CD4-positive, alpha-beta T cell treated with Interleukin-6 for 4 hours (primary cell): ENCODE data around the gene TEX26.
A peak's percentile ranks its signal among the peaks of the same experiment; 100 is the strongest.
"Not testable (repeated sequence)": the region's sequence is repeated elsewhere in the genome, so short reads cannot be mapped to it uniquely, and the experiment has no call there.

ENCODE experiments used
- DNase-seq: peaks from one replicate; pipeline ENCODE4 v3.0.0-alpha.2; 2020; ENCODE audit warnings: mixed read lengths

The TEX26 gene

DNA sequence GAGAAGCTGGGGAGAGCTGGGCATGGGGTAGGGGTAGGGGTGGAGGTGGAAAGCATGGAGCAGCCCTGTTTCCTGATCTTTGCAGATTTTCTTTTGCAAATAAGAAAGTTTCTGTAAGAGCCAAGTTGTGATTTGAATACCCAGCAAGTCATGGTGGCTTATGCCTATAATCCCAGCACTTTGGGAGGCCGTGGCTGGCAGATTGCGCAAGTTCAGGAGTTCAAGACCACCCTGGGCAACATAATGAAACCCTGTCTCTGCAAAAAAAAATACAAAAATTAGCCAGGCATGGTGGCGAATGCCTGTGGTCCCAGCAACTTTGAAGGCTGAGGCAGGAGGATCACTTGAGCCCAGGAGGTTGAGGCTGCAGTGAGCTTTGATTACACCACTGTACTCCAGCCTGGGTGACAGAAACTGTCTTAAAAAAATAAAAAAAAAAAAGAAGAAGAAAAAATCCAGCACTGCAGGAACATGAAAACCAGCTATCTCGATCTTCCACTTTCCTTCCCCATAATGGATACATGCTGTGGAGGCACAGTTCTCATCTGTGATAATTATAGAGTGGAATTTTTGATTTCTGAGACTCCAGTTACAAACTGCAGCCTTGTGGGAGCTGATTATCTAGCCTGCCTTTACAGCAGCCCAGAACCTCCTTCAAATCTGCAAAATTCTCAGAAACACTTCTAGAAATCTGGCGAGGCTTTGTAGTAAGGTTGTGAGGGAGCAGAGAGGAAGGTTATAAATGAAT lies 12.1 kb upstream of the TEX26 start:
- DNase-seq: no peak

DNA sequence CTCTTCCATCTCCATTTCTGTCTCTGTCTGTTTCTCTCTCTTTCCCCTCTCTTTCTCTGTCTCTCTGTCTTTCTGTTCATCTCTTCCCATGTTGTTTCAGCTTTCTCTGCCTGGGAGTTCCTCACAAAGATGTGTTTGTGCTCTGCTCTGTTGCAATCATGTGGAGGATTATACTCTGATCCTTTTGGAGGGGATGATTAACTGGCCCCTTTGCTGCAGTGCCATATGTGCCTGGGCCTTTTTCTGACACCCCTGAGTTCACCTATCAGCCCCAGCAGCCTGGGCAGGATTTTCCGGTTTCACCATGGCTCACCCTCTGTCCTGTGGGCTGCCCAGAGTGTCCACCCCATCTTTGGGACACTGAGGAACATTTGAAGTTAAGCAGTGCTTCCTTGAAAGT lies 9.0 kb upstream of the TEX26 start:
- DNase-seq: no peak

DNA sequence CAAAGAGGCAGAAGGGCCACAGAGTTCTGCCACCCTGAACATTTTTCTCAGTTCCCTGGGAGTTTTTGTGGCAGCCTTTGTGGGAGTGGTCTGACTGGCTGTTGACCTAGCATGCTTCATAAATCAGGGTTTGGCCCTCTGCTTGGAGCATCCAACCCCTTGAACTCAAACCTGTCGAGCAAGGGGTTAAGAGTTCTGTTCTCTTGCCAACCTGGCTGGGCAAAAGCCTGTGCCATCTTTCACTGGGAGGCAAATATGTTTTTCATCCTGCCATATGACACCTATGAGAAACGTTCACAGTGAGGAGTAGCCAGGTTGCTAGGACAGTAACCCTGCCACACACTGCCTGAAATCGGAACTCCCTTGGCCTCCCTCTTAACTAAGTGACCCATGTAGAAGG lies 7.7 kb upstream of the TEX26 start:
- no peak for DNase-seq

DNA sequence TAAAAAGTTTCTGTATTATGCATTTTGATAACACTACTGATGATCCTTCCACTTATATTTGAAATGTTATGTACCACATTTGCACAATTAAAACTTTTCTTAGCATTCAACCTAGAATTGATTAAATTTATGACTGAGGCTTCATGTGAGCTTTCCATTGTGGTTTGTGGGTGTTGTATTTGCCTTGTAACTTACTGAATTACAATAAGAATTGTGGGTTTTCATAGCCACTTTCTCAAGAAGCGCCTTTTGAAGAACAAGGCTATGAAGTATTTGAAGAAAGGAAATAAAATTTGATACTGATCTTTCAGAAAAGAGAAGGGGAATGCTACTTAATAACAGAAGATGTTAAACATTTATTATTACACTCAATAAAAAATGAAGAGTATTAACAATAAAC lies 7.0 kb upstream of the TEX26 start:
- DNase-seq: no peak

DNA sequence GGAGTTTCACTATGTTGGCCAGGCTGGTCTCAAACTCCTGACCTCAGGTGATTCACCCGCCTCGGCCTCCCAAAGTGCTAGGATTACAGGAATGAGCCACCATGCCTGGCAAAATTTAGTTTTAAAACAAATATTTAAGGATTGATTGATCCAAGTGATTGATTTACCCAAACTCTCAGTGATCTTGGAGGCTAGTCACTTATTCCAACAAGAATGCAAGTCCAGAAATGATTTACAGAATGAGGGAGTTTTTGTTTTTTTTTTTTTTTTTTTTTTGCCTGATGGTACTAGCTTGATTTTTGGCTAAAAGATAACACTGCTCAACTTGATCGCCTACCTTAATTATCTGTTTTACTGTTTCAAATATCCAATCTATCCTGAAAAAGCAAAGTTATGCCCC lies 5.7 kb upstream of the TEX26 start:
- no peak for DNase-seq

DNA sequence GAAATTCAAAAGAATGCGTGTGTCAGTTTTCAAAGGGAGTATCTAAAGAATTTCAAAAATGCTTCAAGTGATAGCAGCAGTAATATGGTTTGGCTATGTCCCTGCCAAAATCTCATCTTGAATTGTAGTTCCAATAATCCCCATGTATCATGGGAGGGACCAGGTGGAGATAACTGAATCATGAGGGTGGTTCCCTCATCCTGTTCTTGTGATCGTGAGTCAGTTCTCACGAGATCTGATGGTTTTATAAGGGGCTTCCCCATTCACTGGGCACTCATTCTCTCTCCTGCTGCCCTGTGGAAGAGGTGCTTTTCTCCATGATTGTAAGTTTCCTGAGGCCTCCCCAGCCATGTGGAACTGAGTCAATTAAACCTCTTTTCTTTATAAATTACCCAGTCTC lies 5.3 kb upstream of the TEX26 start:
- not testable (repeated sequence) for DNase-seq

DNA sequence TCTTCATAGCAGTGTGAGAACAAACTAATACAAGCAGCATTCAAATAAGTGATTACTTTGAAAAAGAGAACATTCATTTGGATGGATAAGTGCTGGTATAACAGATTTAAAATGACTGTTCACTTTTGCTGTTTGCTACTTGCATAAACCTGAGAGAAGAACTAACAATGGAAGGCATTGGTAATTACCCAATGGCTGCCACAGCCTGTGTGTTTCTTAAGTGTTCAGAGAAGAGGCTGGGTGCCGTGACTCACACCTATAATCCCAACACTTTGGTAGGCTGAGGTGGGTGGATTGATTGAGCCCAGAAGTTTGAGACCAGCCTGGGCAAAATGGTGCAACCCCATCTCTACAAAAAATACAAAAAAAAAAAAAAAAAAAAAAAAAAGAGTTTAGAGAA lies 4.9 kb upstream of the TEX26 start:
- DNase-seq: no peak

DNA sequence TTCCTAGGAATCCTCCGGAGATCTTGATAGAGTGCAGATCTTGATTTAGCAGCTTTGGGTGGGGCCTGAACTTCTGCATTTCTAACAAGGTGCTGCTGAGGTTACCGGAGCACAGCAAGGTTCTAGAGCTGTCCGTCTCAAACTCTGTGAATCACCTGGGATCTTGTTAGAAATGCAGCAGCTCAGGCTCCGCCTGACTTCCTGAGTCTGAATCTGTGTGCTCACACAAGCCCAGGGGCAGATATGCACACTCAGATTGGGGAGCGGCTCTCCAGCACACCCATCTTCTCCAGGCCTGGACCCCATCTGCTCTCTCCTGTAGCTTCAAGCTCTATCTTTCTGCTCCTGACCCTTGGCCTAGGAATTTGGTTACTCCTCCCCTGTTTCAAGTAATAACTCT lies 3.5 kb upstream of the TEX26 start:
- no peak for DNase-seq

DNA sequence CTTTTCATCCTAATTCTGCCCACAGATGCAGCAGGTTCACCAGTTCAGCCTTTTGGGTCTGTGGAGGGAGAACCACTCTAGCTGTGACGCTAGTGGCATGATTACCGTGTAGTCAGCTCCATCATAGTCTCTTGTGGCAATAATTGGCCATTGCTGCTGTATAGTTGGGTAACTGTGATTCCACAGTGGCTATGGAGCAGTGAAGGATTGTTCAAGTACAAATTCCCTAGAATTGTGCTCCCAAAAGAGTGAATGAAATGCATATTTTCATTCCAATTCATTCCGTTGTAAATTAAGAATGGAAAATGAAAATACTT lies 856 bp downstream of the TEX26 start:
- no peak for DNase-seq

DNA sequence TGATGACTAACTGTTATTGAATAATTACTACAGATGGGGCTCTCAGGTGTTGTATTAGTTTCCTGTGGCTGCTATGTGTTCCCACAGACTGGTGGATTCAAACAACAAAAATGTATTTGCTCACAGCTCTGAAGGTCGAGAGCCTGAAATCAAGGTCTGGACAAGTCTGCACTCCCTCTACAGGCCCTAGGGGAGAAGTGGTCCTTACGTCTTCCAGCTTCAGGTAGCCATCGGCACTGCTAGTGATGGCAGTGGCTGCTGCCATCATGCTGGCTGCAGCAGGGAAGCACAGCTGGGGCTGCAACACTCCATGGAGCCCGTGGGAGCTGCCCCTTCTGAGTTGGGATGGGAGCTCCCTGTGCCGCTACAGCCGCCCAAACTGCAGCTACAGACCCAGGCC lies 1.9 kb downstream of the TEX26 start:
- DNase-seq: no peak

DNA sequence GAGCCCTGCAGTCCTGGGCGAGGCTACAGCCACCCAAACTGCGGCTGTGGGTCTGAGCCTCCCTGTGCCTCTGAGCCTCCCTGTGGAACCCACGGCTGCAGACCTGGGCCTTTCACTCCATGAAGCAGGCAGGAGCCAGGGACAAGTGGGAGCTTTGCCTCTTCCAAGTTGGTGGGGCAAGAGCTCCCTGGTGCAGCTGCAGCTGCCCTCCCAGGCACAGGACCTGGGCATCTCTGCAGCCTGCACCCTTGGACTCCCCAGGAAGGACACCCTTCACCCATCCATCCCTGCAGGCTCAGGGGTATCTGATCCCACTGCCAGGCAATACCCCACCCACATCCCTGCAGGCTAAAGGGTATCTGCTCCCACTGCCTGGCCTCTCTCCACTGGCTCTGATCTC lies 2.3 kb downstream of the TEX26 start:
- DNase-seq: no peak

DNA sequence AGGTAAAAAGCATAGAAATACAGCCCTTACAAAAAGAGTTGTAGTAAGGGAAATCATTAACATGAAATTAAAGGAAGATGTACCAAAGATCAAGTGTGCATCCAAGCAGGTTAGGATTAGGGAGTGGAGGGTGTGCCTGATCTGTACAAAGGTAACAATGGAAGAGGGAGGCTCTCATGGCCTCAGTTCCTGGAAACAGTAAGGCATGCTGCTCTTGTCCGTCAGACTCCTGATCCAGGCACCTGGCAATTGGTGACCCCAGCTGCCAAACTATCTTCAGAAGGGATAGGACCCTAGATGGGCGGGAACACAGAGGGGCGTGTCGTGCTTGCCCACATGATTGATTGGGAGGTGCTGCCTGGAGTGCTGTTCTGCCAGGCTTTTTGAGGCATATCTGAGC lies 4.5 kb downstream of the TEX26 start:
- DNase-seq: no peak

DNA sequence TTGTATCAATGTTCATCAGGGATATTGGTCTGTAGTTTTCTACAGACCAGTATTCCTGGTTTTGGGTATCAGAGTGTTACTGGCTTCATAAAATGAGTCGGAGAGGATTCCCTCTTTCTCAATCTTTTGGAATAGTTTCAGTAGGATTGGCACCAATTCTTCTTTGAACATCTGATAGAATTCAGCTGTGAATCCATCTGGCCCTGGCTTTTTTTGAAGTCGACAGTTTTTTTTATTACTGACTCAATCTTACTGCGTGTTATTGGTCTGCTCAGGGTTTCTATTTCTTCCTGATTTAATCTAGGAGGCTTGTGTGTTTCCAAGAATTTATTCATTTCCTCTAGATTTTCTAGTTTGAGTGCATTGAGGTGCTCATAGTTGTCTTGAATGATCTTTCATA lies 11.4 kb downstream of the TEX26 start:
- DNase-seq: no peak

DNA sequence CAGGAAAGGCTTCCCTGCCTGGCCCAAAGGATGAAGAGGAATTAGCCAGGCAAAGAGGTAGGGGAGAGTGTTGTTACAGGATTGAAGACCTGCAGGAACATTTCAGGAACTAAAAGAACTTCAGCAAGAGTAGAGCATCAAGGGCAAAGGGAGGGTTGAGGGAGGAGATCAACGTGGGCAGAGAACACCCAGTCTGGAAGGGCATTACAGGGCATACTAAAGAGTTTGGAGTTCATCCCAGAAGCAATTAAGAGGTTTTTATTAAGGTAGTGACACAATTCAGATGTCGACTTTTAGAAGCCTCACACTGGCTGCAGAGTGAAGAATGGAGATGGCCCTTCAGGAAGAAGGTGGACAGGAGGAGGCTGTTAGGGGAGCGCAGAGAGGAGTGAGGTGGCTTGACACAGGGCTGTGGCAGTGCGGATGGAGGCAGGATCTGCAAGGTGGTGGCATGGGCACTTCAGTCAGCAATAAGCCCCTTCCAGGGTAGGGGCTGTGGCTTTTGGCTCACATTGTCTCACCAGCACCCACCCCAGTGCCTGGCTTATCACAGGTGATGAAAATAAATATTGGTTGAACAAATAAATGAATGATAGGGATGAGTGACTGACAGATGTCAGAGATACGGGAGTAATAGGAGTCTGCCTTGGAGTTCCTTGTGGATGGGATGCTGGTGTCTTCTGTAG lies 24.9 kb downstream of the TEX26 start:
- DNase-seq: no peak

DNA sequence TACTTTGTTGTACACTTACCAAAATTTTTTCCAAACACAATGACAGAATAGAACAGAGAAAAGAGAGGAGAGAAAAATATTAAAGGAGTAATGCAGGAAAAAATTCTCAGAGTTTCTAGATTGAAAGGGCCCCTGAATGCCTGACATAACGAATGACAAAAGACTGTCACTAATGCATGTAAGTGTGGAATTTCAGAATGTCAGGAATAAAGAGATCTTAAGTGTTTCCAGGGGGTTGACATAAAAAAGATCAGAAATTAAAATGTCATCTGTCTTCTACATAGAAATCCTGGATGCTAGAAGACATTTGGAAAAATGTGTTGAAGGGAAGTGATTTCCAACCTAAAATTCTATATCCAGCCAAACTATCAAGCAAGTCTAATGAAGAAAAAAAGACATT lies 27.2 kb downstream of the TEX26 start:
- DNase-seq: no peak

DNA sequence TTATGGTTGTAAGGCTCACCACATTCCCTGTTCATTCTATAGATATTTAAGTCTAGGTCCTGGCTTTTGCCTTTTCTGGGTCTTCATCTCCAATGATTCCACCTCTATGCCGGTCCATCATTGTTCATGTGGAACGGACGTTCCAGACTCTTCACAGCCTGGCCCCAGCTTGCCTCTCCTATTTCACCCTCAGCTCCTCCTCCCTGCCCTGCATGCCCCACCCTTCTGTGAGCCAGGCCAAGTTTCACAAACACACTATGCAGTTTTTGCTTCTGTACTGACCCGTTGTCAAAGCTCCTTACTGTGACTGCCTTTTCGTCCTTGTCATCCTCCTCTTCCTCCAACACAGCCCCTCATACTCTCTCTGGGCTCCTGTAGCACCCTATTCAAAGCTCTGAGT lies 31.3 kb downstream of the TEX26 start:
- no peak for DNase-seq

DNA sequence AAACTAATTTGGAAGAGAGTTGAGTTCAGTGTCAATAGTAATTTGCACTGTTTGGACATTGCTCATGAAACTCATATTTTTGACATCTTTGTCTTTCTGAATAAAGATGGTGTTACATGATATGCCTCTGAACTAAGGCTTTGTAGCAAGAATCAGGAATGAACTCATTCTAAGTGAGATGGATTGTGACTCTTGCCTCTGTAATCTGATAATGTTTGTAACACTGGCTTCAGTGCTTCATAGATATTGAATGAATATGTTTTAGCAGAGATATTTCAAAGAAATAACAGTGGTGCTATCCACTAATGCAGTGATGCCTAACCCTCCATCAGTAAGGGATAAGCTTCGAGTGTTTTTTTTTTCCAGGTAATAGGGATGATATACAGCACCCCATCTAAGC lies 32.9 kb downstream of the TEX26 start:
- no peak for DNase-seq

DNA sequence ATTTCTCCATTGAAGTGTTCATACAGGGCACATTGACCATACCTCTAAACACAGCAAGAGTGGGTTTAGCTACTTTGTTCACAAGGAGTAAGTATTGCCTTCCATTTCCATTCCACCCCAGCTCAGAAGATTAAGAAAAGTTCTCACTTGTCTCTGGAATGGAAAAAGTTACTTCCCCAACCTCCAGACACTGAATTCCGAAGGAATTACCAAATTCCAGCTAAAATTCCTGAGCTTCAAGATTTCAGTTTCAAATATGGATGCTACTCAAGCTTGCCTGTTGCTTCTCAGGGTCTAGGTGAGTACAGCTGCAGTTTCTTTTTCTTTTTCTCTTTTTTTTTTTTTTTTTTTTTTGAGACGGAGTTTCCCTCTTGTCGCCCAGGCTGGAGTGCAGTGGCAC lies 33.6 kb downstream of the TEX26 start:
- no peak for DNase-seq

DNA sequence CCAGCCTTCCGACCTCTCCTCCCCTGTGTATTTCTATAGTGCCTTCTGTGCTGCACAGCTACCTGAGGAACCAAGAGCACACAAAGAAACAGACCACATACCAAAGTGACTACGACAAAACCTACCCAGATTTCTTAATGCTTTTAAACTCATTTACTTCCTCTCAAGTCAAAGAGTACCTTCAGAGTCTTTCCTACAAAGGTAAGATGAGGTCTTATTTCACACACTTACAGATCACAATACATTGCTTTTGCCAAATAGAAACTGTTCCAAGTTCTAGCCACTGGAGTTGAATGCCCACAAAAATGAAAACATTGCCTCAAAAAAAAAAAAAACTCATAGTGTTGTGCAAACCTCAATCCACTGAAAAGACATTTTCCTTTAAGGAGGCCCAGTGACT lies 36.4 kb downstream of the TEX26 start:
- no peak for DNase-seq

DNA sequence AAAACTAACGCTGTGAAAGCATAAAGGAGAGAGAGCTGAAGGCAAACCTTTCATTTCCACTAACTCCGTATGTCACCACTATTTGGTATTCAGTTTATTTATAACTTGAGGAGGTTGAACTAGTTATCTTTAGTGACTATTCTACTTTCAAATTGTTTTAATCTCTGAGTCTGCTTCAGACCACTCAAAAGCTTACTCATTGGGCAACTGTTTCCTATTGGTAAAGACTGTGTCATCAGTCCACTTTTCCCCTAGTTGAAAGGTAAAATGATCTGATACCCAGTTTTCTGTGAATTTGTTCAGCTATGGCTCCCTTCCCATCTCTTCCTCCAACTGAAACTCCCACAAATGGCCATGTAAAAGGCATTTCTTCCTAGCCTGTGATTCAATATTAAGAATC lies 39.1 kb downstream of the TEX26 start:
- no peak for DNase-seq

DNA sequence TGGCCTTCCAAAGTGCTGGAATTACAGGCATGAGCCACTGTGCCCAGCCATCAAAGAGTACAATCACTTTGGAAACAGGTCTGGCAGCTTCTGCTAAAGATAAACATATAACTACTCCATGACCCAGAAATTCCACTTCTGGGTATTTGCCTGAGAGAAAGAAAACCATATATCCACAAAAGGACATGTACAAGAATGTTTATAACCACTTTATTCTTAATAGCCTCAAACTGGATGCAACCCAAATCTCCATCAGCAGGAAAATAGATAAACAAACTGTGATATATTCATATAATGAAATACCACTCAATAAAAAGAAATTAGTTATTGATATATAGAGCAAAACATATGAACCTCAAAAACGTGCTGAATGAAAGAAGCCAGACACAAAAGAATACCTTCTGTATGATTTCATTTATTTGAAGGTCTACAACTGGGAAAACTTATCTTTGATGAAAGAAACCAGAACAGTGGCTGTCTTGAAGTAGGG lies 40.5 kb downstream of the TEX26 start:
- no peak for DNase-seq

DNA sequence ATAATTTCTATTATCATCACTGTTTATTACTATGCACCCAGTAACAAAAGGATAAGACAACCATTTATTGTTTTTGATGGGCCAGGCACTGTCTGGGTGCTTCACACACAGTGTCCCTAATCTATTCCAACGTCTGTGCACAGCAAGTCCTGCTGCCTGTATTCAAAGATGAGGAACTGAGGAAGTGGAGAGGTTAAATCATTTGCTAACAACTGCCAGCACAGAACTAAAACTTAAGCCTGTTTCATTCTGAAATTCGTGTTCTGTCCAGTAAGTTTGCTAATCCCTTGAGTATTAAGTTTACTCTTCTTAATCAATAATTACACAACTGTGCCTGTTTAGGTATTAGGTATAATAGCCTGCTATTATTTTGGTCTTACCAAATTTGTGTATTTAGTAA lies 41.9 kb downstream of the TEX26 start:
- no peak for DNase-seq

DNA sequence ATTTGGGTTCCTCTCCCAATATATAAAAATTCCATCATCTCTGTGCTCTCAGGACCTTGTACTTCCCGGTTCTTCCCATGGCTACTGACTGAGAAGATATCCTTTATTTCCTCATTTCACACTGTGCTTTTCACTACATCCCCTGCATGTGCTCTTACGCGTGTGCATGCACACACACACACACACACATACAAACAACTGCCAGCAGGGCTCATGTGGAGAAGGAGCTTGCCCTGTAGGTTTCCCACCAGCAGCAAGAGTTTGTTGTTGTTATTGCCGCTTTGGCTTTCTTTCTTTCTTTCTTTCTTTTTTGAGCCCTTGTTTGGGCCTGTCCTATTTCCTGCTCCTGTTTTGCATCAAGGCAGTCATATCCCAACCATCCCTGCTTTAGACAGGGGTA lies 43.6 kb downstream of the TEX26 start:
- DNase-seq: no peak

DNA sequence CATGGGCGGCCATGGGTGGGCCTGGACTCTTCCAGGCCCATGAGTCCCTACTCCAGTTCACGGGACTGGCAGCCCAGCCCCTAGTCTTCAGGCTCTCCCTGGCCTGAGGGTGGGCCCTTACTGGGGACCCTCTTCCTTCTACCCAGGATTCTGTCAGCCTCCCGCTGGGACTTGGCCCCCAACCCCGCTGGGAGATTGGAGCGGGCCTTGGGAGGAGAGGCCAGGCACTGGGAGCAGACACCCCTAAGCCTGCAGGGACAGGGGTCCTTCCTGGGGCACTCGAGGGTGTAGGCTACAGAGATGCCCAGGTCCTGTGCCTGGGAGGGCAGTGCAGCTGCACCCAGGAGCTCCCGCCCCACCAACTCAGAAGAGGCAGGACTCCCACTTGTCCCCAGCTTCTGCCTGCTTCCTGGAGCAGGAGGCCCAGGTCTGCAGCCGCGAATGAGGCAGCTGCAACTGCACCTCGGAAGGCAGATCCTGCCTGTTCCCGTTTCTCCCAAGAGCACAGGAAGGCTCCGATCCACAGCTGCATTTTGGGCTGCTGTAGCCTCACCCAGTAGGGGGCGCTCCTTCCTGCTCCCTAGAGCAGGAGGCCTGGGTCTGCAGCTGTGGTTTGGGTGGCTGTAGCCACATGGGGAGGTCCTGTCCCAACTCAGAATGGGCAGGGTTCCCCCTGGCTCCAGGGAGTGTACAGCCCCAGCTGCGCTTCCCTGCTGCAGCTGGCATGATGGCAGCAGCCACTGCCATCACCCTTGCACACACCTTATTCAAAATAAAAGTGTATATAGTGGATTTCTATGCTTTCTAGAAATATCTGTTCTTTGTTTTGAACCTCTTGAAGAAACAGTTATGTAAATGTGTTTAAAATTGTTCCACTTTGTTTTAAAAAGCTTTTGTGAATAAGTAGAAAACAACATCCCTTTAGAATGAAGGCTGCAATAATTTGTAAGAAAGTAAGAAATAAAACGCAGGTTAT lies 46.8 kb downstream of the TEX26 start:
- peak; percentile 58 for DNase-seq
